ENCODE measurements around the gene FANCL.

The FANCL gene

GRCh38 chr2:58206785-58207184, 34.3 kb downstream of the FANCL start:
- Histone ChIP-seq H3K4me3 (ENCODE audit: low read depth, low read length, poor library complexity, severe bottlenecking) (no peak overlapping the region), H3K9me3 (ENCODE audit: low read length) (0 out of 2 replicates have a peak, but pooled peaks cover 2% of the 10 kb centered on the region), H3K9me2 (ENCODE audit: low read depth, low read length) (no peaks in the 10 kb centered on the region), H3F3A (ENCODE audit: insufficient read depth, low read length) (no peaks in the 10 kb centered on the region), H4K20me1 (ENCODE audit: insufficient read depth, low read length) (no peaks in the 10 kb centered on the region), H3K36me3 (ENCODE audit: insufficient read depth, low read length) (peaks cover 34% of the 10 kb centered on the region), H3K27ac (ENCODE audit: low read depth, low read length, poor library complexity, severe bottlenecking) (no peak overlapping the region), H3K27me3 (ENCODE audit: insufficient read depth, low read length) (no peaks in the 10 kb centered on the region), H3K4me1 (ENCODE audit: insufficient read depth, low read length, severe bottlenecking) (no peaks in the 10 kb centered on the region), H3K9ac (ENCODE audit: low read length) (no peak overlapping the region), H2AFZ (ENCODE audit: low read length) (no peak overlapping the region), H3K4me2 (ENCODE audit: low read length) (no peak overlapping the region), H3K79me2 (ENCODE audit: insufficient read depth, low read length) (no peaks in the 10 kb centered on the region)
- no peak for TF ChIP-seq CTCF (IDR thresholded peaks at IDR 0.05; ENCODE audit: low read length)
- no peak for TF ChIP-seq EZH2 (IDR thresholded peaks at IDR 0.05; ENCODE audit: borderline replicate concordance, low read length)

- Histone ChIP-seq H2AFZ (ENCODE audit: low read length) (no peak overlapping the region), H3K4me3 (ENCODE audit: low read depth, low read length, poor library complexity, severe bottlenecking) (no peak overlapping the region), H3K36me3 (ENCODE audit: insufficient read depth, low read length) (peaks cover 19% of the 10 kb centered on the region; the same call in 1 of the 2 replicates)
Measured at GRCh38 chr2:58204195-58204959, 36.7 kb downstream of the FANCL start.

GRCh38 chr2:58203018-58203417, 38.1 kb downstream of the FANCL start:
- Histone ChIP-seq H3F3A (ENCODE audit: insufficient read depth, low read length) (no peaks in the 10 kb centered on the region), H3K9me3 (ENCODE audit: low read length) (no peaks in the 10 kb centered on the region), H3K4me2 (ENCODE audit: low read length) (no peak overlapping the region), H3K4me3 (ENCODE audit: low read depth, low read length, poor library complexity, severe bottlenecking) (no peak overlapping the region), H2AFZ (ENCODE audit: low read length) (no peak overlapping the region), H3K9me2 (ENCODE audit: low read depth, low read length) (no peaks in the 10 kb centered on the region), H3K4me1 (ENCODE audit: insufficient read depth, low read length, severe bottlenecking) (peaks cover 6% of the 10 kb centered on the region), H3K9ac (ENCODE audit: low read length) (no peak overlapping the region), H3K36me3 (ENCODE audit: insufficient read depth, low read length) (peaks cover 12% of the 10 kb centered on the region; the same call in 1 of the 2 replicates), H3K27me3 (ENCODE audit: insufficient read depth, low read length) (no peaks in the 10 kb centered on the region), H3K27ac (ENCODE audit: low read depth, low read length, poor library complexity, severe bottlenecking) (no peak overlapping the region), H4K20me1 (ENCODE audit: insufficient read depth, low read length) (no peaks in the 10 kb centered on the region), H3K79me2 (ENCODE audit: insufficient read depth, low read length) (no peaks in the 10 kb centered on the region)
- no peak for TF ChIP-seq EZH2 (IDR thresholded peaks at IDR 0.05; ENCODE audit: borderline replicate concordance, low read length)
- TF ChIP-seq CTCF (IDR thresholded peaks at IDR 0.05; ENCODE audit: low read length) = no peak

More at GRCh38 chr2:58204195-58204959, 36.7 kb downstream of the FANCL start:
- Histone ChIP-seq H3K27ac (ENCODE audit: low read depth, low read length, poor library complexity, severe bottlenecking) (no peak overlapping the region), H3K9me3 (ENCODE audit: low read length) (no peaks in the 10 kb centered on the region), H3K27me3 (ENCODE audit: insufficient read depth, low read length) (no peaks in the 10 kb centered on the region), H3K4me2 (ENCODE audit: low read length) (no peak overlapping the region), H3F3A (ENCODE audit: insufficient read depth, low read length) (no peaks in the 10 kb centered on the region), H4K20me1 (ENCODE audit: insufficient read depth, low read length) (no peaks in the 10 kb centered on the region), H3K79me2 (ENCODE audit: insufficient read depth, low read length) (no peaks in the 10 kb centered on the region), H3K9me2 (ENCODE audit: low read depth, low read length) (no peaks in the 10 kb centered on the region), H3K4me1 (ENCODE audit: insufficient read depth, low read length, severe bottlenecking) (peaks cover 6% of the 10 kb centered on the region), H3K9ac (ENCODE audit: low read length) (no peak overlapping the region)
- TF ChIP-seq CTCF (IDR thresholded peaks at IDR 0.05; ENCODE audit: low read length) (no peak), EZH2 (IDR thresholded peaks at IDR 0.05; ENCODE audit: borderline replicate concordance, low read length) (no peak)
